HG02973 (cell line): ENCODE data around the gene PIAS4.

Experiments used
- ATAC-seq: cut with Tn5 transposase; IDR thresholded peaks from one replicate; pipeline ENCODE4 v1.9.1; 2021; ENCODE audit warnings: moderate library complexity; ENCODE audit not compliant: unreplicated experiment

The PIAS4 gene

GRCh38 chr19:4057931-4058692, 50.6 kb downstream of the PIAS4 start:
- no peak for ATAC-seq

GRCh38 chr19:4058693-4059452, 51.3 kb downstream of the PIAS4 start:
- ATAC-seq = no peak

GRCh38 chr19:4059453-4059871, 51.9 kb downstream of the PIAS4 start:
- ATAC-seq = no peak

GRCh38 chr19:4059891-4060620, 52.5 kb downstream of the PIAS4 start:
- ATAC-seq = no peak

GRCh38 chr19:4060621-4061177, 53.2 kb downstream of the PIAS4 start:
- ATAC-seq = no peak

GRCh38 chr19:4061178-4061682, 53.7 kb downstream of the PIAS4 start:
- ATAC-seq = no peak

GRCh38 chr19:4061683-4062418, 54.3 kb downstream of the PIAS4 start:
- ATAC-seq = no peak

- ATAC-seq = no peak
Observed at GRCh38 chr19:4062419-4063368, 55.2 kb downstream of the PIAS4 start.

GRCh38 chr19:4063369-4064148, 56.0 kb downstream of the PIAS4 start:
- ATAC-seq = no peak

GRCh38 chr19:4064149-4064495, 56.6 kb downstream of the PIAS4 start:
- no peak for ATAC-seq

- no peak for ATAC-seq
Observed at GRCh38 chr19:4064496-4065260, 57.1 kb downstream of the PIAS4 start.

GRCh38 chr19:4065430-4066175, 58.1 kb downstream of the PIAS4 start:
- ATAC-seq = peak; percentile 61

GRCh38 chr19:4066176-4066606, 58.7 kb downstream of the PIAS4 start:
- ATAC-seq = no peak

GRCh38 chr19:4066682-4067395, 59.3 kb downstream of the PIAS4 start, which contains the start of gene ZBTB7A:
TSS of gene ZBTB7A (minus strand) at chr19:4066899. CDS start at chr19:4055232, 11,667 bp downstream.
- no peak for ATAC-seq

GRCh38 chr19:4067396-4068046, 60.0 kb downstream of the PIAS4 start:
- ATAC-seq = no peak
